Urinary bladder (tissue), 4 donors: Measurements from ENCODE around the gene MBTPS2. TPM values are rescaled to one million over a fixed set of nuclear protein-coding genes. Genes with fewer than 3 reads are reported as not detected.
A peak's percentile ranks its signal among the peaks of the same experiment; 100 is the strongest.
"Not testable (repeated sequence)": the region's sequence is repeated elsewhere in the genome, so short reads cannot be mapped to it uniquely, and the experiment has no call there.

Source experiments
- DNase-seq: peaks from one replicate; pipeline ENCODE4 v3.0.0-alpha.2; 2015; ENCODE audit errors: extremely low spot score
- H3K27ac ChIP-seq: one replicate; pipeline ENCODE4 v1.5.1; 2013; ENCODE audit warnings: low read depth, mild to moderate bottlenecking, moderate library complexity
- H3K36me3 ChIP-seq: one replicate; pipeline ENCODE4 v1.6.1; 2013; ENCODE audit warnings: mild to moderate bottlenecking, moderate library complexity; ENCODE audit not compliant: insufficient read depth
- H3K4me1 ChIP-seq: one replicate; pipeline ENCODE4 v1.6.1; 2013; ENCODE audit warnings: mild to moderate bottlenecking, moderate library complexity; ENCODE audit not compliant: insufficient read depth
- H3K4me3 ChIP-seq: one replicate; pipeline ENCODE4 v1.5.1; 2013; ENCODE audit warnings: low read depth, low read length
- WGBS: extraction: QIAGEN DNeasy Blood & Tissue Kit; methylation state at CpG from one replicate; pipeline ENCODE4 v1.1.7; 2013; 5-methylcytosine and 5-hydroxymethylcytosine counted together
- polyA plus RNA-seq: library from polyadenylated mRNA; stranded (reverse); fragments of 200-250 nt; gene quantifications from one replicate; pipeline ENCODE4 v1.2.3, GENCODE V29; 2013
- total RNA-seq: library from RNA; depleted of rRNA; stranded (reverse); fragments of >200 nt; gene quantifications from one replicate; pipeline ENCODE4 v1.2.3, GENCODE V29; 2014
- donor health status: healthy with polysubstance abuse.
- donor health status: healthy.

The MBTPS2 gene
- total RNA-seq (20.7 TPM), polyA plus RNA-seq (10.5 TPM)

DNA sequence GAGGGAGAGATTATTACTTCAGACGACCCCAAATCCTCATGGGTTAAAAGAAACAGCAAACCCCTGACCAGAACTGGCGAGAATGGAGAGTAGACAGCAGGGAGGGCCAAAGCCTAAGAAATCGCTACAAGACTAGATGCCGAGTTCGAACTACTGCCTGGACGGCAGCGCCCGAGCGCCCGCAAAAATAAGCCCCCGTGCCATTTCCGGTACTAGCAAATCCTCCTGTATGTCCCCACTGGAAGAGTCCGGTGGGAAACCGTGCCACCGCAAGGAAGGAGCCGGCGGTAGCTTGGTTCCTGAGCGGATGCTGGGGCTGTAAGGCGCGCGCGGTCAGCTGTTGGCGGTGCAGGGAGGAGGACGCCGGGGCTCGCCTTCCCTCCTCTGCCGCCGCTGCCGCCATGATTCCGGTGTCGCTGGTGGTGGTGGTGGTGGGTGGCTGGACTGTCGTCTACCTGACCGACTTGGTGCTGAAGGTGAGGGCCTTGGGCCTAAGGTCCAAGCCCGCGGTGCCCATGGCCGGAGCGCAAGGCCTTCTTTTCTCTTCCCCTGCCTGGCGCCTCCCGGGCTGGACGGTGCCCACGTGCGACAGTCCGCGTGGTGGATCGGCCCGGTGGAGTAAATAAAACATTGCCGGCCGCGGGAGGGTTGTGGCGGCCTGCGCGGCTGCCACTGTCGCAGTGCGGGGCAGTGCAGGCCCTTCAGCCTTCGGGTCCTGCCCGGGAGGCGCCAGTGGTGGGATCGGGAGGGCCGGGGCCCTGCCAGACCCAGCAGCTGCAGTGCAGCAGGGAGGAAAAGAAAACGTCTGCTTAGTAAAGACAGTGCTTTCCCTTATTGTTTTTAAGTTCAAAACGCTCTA lies at the start of gene MBTPS2:
MBTPS2 (plus strand) TSS at position 284 of the 859 bp plus-strand sequence; CDS start at position 402, 118 bp downstream.
- H3K27ac ChIP-seq = peak within 1 kb of the TSS; percentile 64
- DNase-seq = peak; percentile 64
- no peaks in the 10 kb centered on the region for H3K36me3 ChIP-seq
- H3K4me1 ChIP-seq = no peaks in the 10 kb centered on the region
- under 1% methylated on average over 61 of the region's 61 CpGs for WGBS
- H3K4me3 ChIP-seq = peak within 1 kb of the TSS; percentile 71

- H3K27ac ChIP-seq = no peak overlapping the region
Observed at GRCh38 chrX:21798677-21799219, 40.7 kb upstream of the MBTPS2 start.

GRCh38 chrX:21799767-21800166 lies 39.6 kb upstream of the MBTPS2 start:
- H3K4me1 ChIP-seq = no peaks in the 10 kb centered on the region
- H3K4me3 ChIP-seq = no peak overlapping the region
- no peaks in the 10 kb centered on the region for H3K36me3 ChIP-seq
- H3K27ac ChIP-seq = no peak overlapping the region
- 76% methylated on average over 6 of the region's 6 CpGs for WGBS
- DNase-seq = no peak

More at GRCh38 chrX:21798677-21799219, 40.7 kb upstream of the MBTPS2 start:
- Histone ChIP-seq H3K4me3 (no peak overlapping the region), H3K4me1 (no peaks in the 10 kb centered on the region), H3K36me3 (no peaks in the 10 kb centered on the region)
- 91% methylated on average over 6 of the region's 6 CpGs for WGBS
- DNase-seq = no peak

DNA sequence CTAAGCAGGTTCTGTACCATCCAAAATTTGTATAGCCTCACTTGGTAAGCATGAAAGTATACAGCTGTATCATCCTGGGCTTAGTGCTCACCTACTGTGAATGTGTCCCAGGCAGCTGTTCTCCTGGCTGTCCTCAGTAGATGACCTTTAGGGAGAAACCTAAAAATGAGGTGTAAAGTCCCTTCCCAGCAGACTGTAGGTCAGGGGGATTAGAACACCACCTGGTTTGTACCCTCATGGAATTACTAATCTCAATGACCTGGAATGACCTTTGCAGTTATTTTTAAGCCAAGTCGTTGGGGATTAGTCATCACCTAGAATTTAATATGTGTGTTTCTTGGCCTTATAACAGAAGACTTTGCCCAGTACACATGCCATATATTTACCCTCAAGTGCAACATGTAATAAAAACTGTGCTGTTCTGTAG lies 39.1 kb upstream of the MBTPS2 start:
- H3K4me3 ChIP-seq = no peak overlapping the region
- no peak for DNase-seq
- H3K36me3 ChIP-seq = no peaks in the 10 kb centered on the region
- WGBS = 9% methylated on average over 1 of the region's 1 CpG
- no peaks in the 10 kb centered on the region for H3K4me1 ChIP-seq
- H3K27ac ChIP-seq = no peak overlapping the region

DNA sequence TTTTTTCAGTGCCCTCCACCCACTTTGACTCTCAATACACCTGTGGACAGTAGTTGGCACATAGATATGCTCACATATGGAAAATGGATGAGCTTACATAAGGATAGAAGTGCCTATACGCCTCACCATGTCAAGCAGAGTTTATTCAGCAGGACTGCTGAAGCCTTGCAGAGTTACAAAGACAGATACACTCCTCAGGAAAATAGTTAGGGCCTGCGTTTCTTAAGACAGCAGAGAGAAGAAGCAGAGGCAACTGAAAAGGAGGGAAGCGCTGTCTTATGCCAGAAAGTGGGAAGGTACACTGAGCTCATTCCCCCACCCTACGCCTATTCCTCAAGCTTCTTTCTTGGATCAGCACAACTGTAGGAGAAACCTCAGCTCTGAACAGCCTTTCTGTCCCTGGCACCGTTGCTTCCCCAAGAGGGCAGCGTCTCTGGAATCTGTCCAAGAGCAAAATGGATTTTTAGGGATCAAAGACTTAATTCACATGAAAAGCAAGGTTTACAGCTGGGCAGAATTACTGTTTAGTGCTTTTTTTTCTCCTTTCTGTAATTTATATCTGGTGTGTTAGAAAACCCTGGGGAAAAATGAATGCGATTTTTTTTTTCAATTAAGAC lies 37.3 kb upstream of the MBTPS2 start:
- H3K36me3 ChIP-seq = no peaks in the 10 kb centered on the region
- no peaks in the 10 kb centered on the region for H3K4me1 ChIP-seq
- H3K4me3 ChIP-seq = no peak overlapping the region
- H3K27ac ChIP-seq = no peak overlapping the region
- no peak for DNase-seq
- 37% methylated on average over 7 of the region's 7 CpGs for WGBS

- Histone ChIP-seq H3K4me3 (no peak overlapping the region), H3K27ac (no peak overlapping the region), H3K36me3 (no peaks in the 10 kb centered on the region), H3K4me1 (no peaks in the 10 kb centered on the region)
- no peak for DNase-seq
Observed at GRCh38 chrX:21802839-21803238, 36.6 kb upstream of the MBTPS2 start.

- H3K4me1 ChIP-seq = no peaks in the 10 kb centered on the region
- H3K36me3 ChIP-seq = no peaks in the 10 kb centered on the region
- no peak for DNase-seq
- no peak overlapping the region for H3K27ac ChIP-seq
- H3K4me3 ChIP-seq = no peak overlapping the region
Observed at GRCh38 chrX:21806691-21807090, 32.7 kb upstream of the MBTPS2 start.

DNA sequence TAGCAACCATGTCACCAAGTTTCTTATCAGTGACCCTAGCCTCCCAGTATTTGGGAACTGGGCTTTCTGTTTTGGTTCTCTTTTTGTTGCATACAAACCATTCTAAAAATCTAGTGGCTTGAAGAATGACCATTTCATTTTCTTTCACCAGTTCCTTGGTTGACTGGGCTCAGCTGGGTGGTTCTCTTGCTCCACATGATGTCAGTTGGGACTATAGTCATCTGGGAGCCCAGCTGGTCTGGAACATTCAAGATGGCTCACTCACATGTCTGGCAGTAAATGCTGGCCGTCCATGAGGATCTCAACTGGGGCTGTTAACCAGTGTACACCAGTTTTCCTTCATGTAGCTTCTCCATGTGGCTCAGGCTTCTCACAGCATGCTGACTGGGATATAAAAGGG lies 27.6 kb upstream of the MBTPS2 start:
- DNase-seq = no peak
- WGBS = 83% methylated on average over 1 of the region's 1 CpG
- Histone ChIP-seq H3K27ac (no peak overlapping the region), H3K36me3 (no peaks in the 10 kb centered on the region), H3K4me3 (no peak overlapping the region), H3K4me1 (no peaks in the 10 kb centered on the region)

GRCh38 chrX:21812628-21813027 lies 26.8 kb upstream of the MBTPS2 start:
- WGBS = 73% methylated on average over 2 of the region's 2 CpGs
- H3K4me3 ChIP-seq = no peak overlapping the region

DNA sequence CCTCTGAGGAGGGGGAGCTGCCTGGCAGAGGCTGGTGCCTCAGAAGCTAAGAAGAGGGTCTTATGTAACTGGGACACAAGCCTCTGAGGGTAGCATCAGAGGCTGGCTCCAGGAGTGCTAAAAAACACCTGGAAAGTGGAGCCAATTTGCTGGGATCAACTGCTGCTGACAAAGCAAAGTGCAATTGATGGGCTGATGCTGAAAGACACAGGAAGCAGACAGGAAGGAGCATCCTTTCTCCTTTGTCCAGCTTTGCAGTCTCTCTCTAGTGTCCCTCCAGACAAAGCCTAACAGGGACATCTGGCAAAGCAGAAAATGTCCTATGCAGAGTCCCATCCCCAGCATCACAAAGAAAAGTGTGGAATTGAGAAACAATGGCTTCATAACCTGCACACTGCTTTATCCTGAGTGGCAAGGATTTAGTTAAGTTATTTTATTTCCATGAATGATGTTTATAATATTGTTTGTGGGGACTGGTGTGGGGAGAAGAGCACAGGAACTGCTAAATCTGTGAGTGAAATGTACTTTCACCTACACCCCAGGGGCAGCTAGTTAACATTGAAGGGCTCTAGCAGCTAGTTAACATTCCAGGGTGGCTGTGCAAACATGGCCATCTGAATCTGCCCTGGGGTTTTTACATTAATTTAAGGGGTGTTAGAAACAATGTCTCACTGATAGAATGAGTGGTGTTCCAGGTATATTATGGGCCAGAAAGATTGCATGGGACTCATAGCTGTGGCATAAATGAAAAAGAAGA lies 25.6 kb upstream of the MBTPS2 start:
- DNase-seq = no peak
- Histone ChIP-seq H3K4me3 (no peak overlapping the region), H3K36me3 (no peaks in the 10 kb centered on the region), H3K4me1 (no peaks in the 10 kb centered on the region), H3K27ac (no peak overlapping the region)

More at GRCh38 chrX:21812628-21813027, 26.8 kb upstream of the MBTPS2 start:
- H3K36me3 ChIP-seq = no peaks in the 10 kb centered on the region
- DNase-seq = no peak
- H3K27ac ChIP-seq = no peak overlapping the region
- H3K4me1 ChIP-seq = no peaks in the 10 kb centered on the region

DNA sequence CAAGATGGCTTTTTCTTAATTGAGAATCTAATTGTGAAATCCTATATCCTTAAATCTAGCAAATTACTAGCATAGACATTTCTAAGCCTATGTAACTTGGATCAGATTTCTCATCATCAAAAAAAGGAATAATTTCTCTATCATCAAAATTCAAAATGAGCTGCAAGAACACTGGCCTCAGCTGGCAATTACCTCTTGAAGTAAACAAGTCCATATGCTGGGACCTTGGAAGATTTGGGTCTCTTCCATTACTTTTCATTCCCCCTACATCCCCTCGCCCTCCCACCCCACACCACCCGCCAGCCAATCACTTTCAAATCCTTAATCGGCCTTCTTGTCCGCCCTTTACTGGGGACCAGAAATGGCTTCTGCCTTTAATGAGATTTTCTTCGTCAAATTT lies 23.3 kb upstream of the MBTPS2 start:
- WGBS = 81% methylated on average over 5 of the region's 5 CpGs

DNA sequence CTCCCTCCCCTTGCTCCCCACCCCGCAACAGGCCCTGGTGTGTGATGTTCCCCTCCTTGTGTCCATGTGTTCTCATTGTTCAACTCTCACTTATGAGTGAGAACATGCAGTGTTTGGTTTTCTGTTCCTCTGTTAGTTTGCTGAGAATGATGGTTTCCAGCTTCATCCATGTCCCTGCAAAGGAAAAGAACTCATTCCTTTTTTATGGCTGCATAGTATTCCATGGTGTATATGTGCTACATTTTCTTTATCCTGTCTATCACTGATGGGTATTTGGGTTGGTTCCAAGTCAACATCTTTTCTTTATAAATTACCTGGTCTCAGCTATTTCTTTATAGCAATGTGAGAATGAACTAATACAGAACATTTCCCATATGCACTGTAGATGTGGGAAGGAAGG lies 19.2 kb upstream of the MBTPS2 start:
- not testable (repeated sequence) for H3K36me3 ChIP-seq, H3K27ac ChIP-seq, H3K4me1 ChIP-seq, H3K4me3 ChIP-seq, DNase-seq
- 88% methylated on average over 1 of the region's 1 CpG for WGBS

More for the DNA sequence above, 23.3 kb upstream of the MBTPS2 start:
- Histone ChIP-seq H3K4me3 (no peak overlapping the region), H3K36me3 (no peaks in the 10 kb centered on the region), H3K4me1 (no peaks in the 10 kb centered on the region), H3K27ac (no peak overlapping the region)
- DNase-seq = no peak

- Histone ChIP-seq H3K4me1 (no peaks in the 10 kb centered on the region), H3K4me3 (no peak overlapping the region), H3K36me3 (no peaks in the 10 kb centered on the region), H3K27ac (no peak overlapping the region)
- DNase-seq = no peak
- 91% methylated on average over 3 of the region's 3 CpGs for WGBS
Observed at GRCh38 chrX:21821875-21822274, 17.5 kb upstream of the MBTPS2 start.
